HG03097 (cell line): ENCODE data around the gene GDPD5.

Source experiments
- ATAC-seq: cut with Tn5 transposase; IDR thresholded peaks from one replicate; pipeline ENCODE4 v1.9.1; 2021; ENCODE audit not compliant: unreplicated experiment, low FRiP score

The GDPD5 gene

DNA sequence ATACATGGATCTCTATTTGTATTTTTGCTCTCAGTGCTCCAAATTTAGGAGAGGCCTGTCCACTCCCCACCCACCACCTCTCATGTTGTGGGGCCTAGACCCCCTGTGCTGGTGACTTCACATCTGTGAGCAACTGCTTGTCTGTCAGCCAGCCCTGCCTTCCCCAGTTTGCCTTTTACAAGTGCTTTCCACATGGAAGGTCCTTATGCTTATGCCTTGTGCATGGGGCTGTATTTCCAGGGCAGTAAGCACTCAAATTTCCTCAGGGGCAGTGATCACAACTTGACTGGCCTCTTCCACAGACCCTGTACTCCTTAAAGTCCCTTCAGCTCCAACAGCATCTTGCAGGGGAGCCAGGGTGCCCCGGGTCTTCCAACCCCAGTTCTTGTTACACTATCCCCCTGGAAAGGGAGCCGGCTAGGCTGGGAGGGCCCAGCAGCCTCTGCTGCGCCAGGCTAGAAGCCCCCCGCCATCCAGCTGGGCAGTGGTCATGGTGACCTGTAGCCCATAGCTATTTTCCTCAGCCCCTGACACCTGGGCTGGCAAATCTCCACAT lies 29.9 kb downstream of the GDPD5 start:
- no peak for ATAC-seq

- no peak for ATAC-seq
These were observed 32.1 kb downstream of the GDPD5 start for GRCh38 chr11:75493626-75494025.

- ATAC-seq, result no peak
These were observed 33.4 kb downstream of the GDPD5 start for GRCh38 chr11:75492181-75492820.

- no peak for ATAC-seq
These were observed 34.3 kb downstream of the GDPD5 start for GRCh38 chr11:75491465-75491864.

DNA sequence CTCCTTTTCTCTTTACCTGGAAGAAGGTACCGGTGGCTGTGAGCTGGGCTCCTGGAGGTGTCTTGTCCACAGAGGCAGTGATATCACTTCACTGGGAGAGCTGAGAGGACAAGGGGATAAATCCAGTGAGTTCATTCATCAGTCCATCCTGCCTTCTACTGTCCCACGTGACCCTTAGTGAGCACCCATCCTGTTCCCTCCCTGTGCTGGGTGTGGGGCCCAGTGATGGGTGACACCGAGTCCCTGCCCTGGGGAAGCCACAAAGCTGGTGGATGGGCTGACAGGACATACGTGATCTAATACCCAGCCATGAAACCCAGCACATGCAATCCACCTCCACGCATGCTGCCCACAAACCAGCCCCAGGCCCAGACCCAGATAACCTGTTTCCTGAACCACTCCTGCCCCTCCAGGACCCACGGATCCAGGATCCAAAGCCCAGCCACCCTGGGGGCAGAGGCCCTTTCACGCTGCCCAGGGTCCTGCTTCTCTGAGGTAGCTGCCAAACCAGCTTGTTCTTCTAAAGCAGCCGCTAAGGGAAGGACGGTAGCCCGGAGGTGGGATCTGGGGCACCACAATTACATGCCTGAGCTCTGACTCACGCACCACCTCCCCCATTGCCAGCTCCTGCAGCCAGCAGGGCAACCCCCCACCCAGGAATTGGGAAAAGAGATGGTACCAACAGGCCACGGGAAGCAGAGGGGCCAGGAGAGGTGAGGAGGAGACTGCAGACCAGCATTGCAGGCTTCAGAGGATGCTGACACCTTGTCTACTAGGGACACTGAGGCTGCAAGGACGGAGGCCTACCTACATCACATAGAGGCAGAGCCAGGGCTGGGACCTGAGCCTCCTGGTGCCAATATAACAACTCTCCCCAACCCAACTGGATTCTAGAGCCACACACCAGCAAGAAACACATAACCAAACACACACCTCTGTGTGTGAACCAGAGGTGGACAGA lies 35.2 kb downstream of the GDPD5 start:
- ATAC-seq, result no peak

GRCh38 chr11:75487365-75487764 lies 38.4 kb downstream of the GDPD5 start:
- no peak for ATAC-seq

GRCh38 chr11:75485742-75486141 lies 40.0 kb downstream of the GDPD5 start:
- no peak for ATAC-seq

GRCh38 chr11:75482931-75483469 lies 42.7 kb downstream of the GDPD5 start:
- no peak for ATAC-seq

GRCh38 chr11:75481922-75482606 lies 43.7 kb downstream of the GDPD5 start:
- ATAC-seq, result no peak

DNA sequence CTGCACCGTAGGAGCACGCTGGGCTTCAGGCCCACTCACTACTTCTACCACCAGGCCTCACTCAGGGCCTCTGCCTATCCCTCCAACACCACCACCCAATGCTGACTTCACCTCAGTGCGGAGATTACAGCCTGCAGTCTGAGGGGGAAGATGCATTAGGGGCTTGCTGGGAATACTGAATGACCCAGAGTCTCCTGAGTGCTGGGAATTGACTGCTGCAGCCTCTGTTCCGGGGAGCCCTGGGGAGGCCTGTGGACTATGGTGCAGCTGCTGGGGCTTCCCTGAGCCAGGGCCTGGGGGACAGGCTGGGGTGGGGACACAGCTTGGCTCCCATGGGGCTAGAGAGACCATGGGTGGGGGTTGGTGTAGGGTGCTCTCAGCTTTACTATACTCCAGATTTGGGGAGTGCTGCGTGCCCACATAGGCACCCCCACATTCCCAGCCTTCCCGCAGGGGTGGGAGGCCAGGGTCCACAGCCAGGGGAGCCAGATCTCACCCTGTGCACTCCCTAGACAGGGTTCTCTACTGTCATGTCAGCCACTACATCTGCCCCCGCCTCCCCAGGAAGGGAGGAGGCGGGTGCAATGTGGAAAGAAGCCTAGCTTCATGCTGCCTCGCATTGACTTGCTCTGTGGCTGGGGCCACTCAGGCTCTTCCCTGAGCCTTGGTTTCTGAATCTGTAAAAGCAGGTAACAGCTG lies 44.4 kb downstream of the GDPD5 start:
- no peak for ATAC-seq

GRCh38 chr11:75480185-75481175 lies 45.3 kb downstream of the GDPD5 start:
- no peak for ATAC-seq

DNA sequence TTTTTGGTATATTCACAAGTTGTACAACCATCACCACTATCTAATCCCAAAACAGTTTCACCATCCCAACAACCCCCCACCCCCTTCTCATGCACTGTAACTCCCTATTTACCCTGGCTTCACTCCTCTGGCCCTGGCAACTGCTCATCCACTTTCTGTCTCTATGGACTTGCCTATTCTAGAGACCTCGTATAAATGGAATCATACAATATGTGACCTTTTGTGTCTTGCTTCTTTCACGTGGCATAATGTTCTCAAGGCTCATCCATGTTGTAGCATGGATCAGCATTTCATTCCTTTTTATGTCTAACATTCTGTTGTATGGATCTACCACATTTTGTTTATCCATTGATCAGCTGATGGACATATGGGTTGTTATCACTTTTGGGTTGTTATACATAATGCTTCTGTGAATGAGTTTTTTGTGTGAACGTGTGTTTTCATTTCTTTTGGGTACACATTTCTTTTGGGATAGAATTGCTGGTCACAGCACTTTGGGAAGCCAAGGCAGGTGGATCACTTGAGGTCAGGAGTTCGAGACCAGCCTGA lies 46.1 kb downstream of the GDPD5 start:
- ATAC-seq, result no peak

- ATAC-seq, result no peak
These were observed 46.8 kb downstream of the GDPD5 start for GRCh38 chr11:75478783-75479596.

GRCh38 chr11:75477614-75477935 lies 48.2 kb downstream of the GDPD5 start:
- no peak for ATAC-seq

GRCh38 chr11:75476739-75477613 lies 48.8 kb downstream of the GDPD5 start:
- ATAC-seq, result no peak

- ATAC-seq, result no peak
These were observed 49.7 kb downstream of the GDPD5 start for GRCh38 chr11:75475767-75476650.
